AG04450 (cell line): ENCODE measurements around the gene SFMBT2. TPM values are rescaled to one million over a fixed set of nuclear protein-coding genes. Genes with fewer than 3 reads are reported as not detected.
"Not testable (repeated sequence)": the region's sequence is repeated elsewhere in the genome, so short reads cannot be mapped to it uniquely, and the experiment has no call there.

ENCODE experiments used
- CTCF ChIA-PET: fragments of 300-600, 350-600 bp; formaldehyde crosslinking; extraction: SDS; loops from one replicate; lab custom pipeline; 2022; ENCODE audit warnings: antibody characterized with exemption, inconsistent platforms; lab: Charles Lee
- POLR2A ChIA-PET: fragments of 350-600 bp; formaldehyde crosslinking; extraction: SDS; loops from one replicate; lab custom pipeline; 2021; ENCODE audit warnings: antibody characterized with exemption, inconsistent platforms; lab: Yijun Ruan, JAX
- DNase-seq: peaks from one replicate; pipeline ENCODE4 v3.0.0-alpha.2; 2011; ENCODE audit warnings: low read depth, low spot score
- H3K27ac ChIP-seq: one replicate; pipeline ENCODE4 v1.5.1; 2012; ENCODE audit warnings: low read depth, low read length, control low read depth
- H3K27me3 ChIP-seq: one replicate; pipeline ENCODE4 v1.6.0; 2012; ENCODE audit warnings: low read length; ENCODE audit not compliant: control insufficient read depth, insufficient read depth
- H3K4me3 ChIP-seq: 2 replicates; pipeline ENCODE4 v1.5.1; 2011; ENCODE audit warnings: mild to moderate bottlenecking, low read depth, low read length, control low read depth
- H3K9me3 ChIP-seq: 2 replicates; pipeline ENCODE4 v1.5.1; 2012; ENCODE audit warnings: low read length; ENCODE audit not compliant: control insufficient read depth, insufficient read depth
- polyA plus RNA-seq: library from polyadenylated mRNA; depleted of rRNA; stranded (reverse); fragments of >200 nt; gene quantifications from 2 replicates; pipeline ENCODE4 v1.2.3, GENCODE V29; 2011
- TF ChIP-seq, protein P1 (sequence below): IDR thresholded peaks from 2 replicates; pipeline ENCODE4 v1.5.1; 2011; ENCODE audit warnings: low read depth, low read length, control low read depth, inconsistent platforms

SFMBT2 gene
- polyA plus RNA-seq, 1 experiment: 1.4 TPM

DNA sequence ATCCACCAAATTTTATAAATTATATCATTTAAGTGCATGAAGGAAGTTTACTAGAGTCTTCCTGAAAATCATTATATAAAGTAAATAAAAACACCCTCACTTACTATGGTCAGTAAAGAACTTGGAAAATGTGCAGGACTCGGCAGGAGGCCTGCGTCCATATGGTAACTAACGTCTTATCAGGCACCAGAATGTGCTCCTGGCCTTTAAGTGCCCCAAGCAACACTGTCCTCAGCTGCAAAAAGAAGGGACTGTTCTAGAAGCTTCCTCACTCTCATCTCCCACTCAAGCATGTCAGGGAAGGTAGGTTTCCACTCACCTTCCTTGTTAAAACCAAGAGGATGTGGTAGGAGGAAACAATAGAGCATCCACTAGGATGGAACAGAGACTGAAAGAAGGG, 11.3 kb downstream of the SFMBT2 start:
- TF ChIP-seq, protein P1, sequence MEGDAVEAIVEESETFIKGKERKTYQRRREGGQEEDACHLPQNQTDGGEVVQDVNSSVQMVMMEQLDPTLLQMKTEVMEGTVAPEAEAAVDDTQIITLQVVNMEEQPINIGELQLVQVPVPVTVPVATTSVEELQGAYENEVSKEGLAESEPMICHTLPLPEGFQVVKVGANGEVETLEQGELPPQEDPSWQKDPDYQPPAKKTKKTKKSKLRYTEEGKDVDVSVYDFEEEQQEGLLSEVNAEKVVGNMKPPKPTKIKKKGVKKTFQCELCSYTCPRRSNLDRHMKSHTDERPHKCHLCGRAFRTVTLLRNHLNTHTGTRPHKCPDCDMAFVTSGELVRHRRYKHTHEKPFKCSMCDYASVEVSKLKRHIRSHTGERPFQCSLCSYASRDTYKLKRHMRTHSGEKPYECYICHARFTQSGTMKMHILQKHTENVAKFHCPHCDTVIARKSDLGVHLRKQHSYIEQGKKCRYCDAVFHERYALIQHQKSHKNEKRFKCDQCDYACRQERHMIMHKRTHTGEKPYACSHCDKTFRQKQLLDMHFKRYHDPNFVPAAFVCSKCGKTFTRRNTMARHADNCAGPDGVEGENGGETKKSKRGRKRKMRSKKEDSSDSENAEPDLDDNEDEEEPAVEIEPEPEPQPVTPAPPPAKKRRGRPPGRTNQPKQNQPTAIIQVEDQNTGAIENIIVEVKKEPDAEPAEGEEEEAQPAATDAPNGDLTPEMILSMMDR: no peak
- Histone ChIP-seq H3K27me3 (no peaks in the 10 kb centered on the region), H3K4me3 (no peak overlapping the region), H3K27ac (no peak overlapping the region), H3K9me3 (no peaks in the 10 kb centered on the region)
- DNase-seq: no peak
- POLR2A ChIA-PET: no interaction called here
- CTCF ChIA-PET: no interaction called here

GRCh38 chr10:7397049-7398035, 13.5 kb downstream of the SFMBT2 start:
- ChIA-PET CTCF (interaction anchor here (0.7 kb wide), 1 partner anchor 46 kb away, joined by 3 read pairs; no protein-coding TSS in a partner anchor), POLR2A (no interaction called here)
- Histone ChIP-seq H3K4me3 (no peak overlapping the region), H3K27me3 (no peaks in the 10 kb centered on the region), H3K9me3 (no peaks in the 10 kb centered on the region), H3K27ac (no peak overlapping the region)
- DNase-seq: no peak
- TF ChIP-seq, protein P1: no peak

DNA sequence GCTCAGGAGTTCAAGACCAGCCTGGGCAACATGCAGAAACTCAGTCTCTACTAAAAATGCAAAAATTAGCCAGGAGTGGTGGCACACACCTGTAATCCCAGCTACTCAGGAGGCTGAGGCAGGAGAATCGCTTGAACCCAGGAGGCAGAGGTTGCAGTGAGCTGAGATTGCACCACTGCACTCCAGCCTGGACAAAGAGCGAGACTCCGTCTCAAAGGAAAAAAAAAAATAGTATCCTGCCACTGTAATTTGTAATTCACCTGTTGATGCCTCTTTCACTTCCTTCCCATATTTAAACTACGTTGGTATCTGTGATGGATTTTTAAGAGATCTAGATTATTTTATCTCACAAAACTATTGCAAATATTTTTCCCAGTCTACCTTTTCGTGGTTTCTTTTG, 18.5 kb downstream of the SFMBT2 start:
- H3K27ac ChIP-seq, H3K9me3 ChIP-seq, POLR2A ChIA-PET: not testable (repeated sequence)

GRCh38 chr10:7391748-7392147, 19.1 kb downstream of the SFMBT2 start:
- H3K27ac ChIP-seq: no peak overlapping the region
- H3K27me3 ChIP-seq: no peaks in the 10 kb centered on the region
- POLR2A ChIA-PET: no interaction called here
- TF ChIP-seq, protein P1: no peak
- no peaks in the 10 kb centered on the region for H3K9me3 ChIP-seq
- no peak overlapping the region for H3K4me3 ChIP-seq
- CTCF ChIA-PET: no interaction called here
- no peak for DNase-seq

More for the DNA sequence above, 18.5 kb downstream of the SFMBT2 start:
- DNase-seq, CTCF ChIA-PET, H3K27me3 ChIP-seq, H3K4me3 ChIP-seq: not testable (repeated sequence)

DNA sequence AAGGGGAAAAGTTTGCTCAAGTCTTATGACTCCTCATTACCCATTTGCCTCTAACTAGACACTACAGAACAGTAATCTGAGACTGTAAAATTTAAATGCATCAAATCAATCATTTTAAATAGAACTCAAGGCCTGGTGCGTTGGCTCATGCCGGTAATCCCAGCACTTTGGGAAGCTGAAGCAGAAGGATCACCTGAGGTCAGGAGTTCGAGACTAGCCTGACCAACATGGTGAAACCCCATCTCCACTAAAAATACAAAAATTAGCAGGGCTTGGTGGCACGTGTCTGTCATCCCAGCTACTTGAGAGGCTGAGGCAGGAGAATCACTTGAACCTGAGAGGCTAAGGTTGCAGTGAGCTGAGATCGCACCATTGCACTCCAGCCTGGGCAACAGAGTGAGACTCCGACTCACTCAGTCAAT, 20.1 kb downstream of the SFMBT2 start:
- H3K27me3 ChIP-seq, CTCF ChIA-PET, H3K4me3 ChIP-seq, DNase-seq, H3K9me3 ChIP-seq, H3K27ac ChIP-seq, POLR2A ChIA-PET: not testable (repeated sequence)

DNA sequence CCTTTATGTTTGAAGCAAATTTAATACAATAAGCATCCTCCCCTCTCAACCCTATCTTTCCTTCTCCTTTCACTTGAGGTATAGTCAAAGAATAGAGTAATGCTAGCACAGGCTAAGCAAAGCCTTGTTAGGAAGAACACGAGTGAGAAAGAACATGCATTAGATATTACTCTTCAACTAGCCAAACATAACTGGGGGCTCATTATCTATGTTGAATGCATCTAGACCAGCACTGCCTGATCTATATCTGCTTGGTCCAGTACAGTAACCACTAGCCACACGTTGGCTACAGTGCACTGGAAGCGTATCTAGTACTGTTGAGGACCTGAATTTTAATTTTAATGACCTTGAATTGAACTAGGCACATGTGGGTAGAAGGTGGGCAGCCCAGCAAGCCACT, 21.0 kb downstream of the SFMBT2 start:
- TF ChIP-seq, protein P1: no peak
- no peak for DNase-seq
- no peaks in the 10 kb centered on the region for H3K27me3 ChIP-seq

More for the DNA sequence above, 21.0 kb downstream of the SFMBT2 start:
- Histone ChIP-seq H3K27ac (no peak overlapping the region), H3K4me3 (no peak overlapping the region), H3K9me3 (no peaks in the 10 kb centered on the region)
- ChIA-PET POLR2A (no interaction called here), CTCF (no interaction called here)
